WTC11 (cell line): Measurements from ENCODE around the gene TLCD1. TPM values are rescaled to one million over a fixed set of nuclear protein-coding genes. Genes with fewer than 3 reads are reported as not detected.

Source experiments
- ATAC-seq: fragments of 200-7000 bp; cut with Tn5 transposase; 2 replicates; pipeline ENCODE4 v1.10.0; 2021; ENCODE audit warnings: mild to moderate bottlenecking, moderate library complexity
- CTCF ChIA-PET: fragments of 300-600 bp; sonication (Branson Sonifier 250); formaldehyde crosslinking; loops from one replicate; lab custom pipeline; 2021; ENCODE audit warnings: antibody characterized with exemption; lab: Charles Lee
- POLR2A ChIA-PET: fragments of 350-600 bp; sonication (Branson Sonifier 250); formaldehyde crosslinking; loops from one replicate; lab custom pipeline; 2021; ENCODE audit warnings: antibody characterized with exemption; lab: Charles Lee
- DNase-seq: peaks from one replicate; pipeline ENCODE4 v3.0.0; 2021; ENCODE audit warnings: low spot score
- H3K27ac Mint-ChIP-seq: 2 replicates; pipeline ENCODE4 v1.8.0; 2021; ENCODE audit warnings: mixed read lengths
- H3K27me3 Mint-ChIP-seq: 2 replicates; pipeline ENCODE4 v1.8.0; 2021; ENCODE audit warnings: low read depth, mild to moderate bottlenecking, moderate library complexity, mixed read lengths
- H3K36me3 Mint-ChIP-seq: 2 replicates; pipeline ENCODE4 v1.8.0; 2021; ENCODE audit warnings: mixed read lengths
- H3K4me1 Mint-ChIP-seq: 2 replicates; pipeline ENCODE4 v1.8.0; 2022; ENCODE audit warnings: mixed read lengths
- H3K4me3 Mint-ChIP-seq: 2 replicates; pipeline ENCODE4 v1.8.0; 2021; ENCODE audit warnings: mild to moderate bottlenecking, moderate library complexity, mixed read lengths
- H3K9me3 Mint-ChIP-seq: 2 replicates; pipeline ENCODE4 v1.8.0; 2021; ENCODE audit warnings: mixed read lengths
- AFF4 ChIP-seq: sonication (generic); formaldehyde crosslinking; IDR thresholded peaks from 2 replicates; pipeline ENCODE4 v1.8.1; 2023; ENCODE audit warnings: mild to moderate bottlenecking, missing genetic modification reagents, borderline replicate concordance
- ARID4B ChIP-seq: sonication (generic); formaldehyde crosslinking; IDR thresholded peaks from 2 replicates; pipeline ENCODE4 v1.8.0; 2023; ENCODE audit warnings: missing genetic modification reagents, mild to moderate bottlenecking, borderline replicate concordance
- ATF2 ChIP-seq: sonication (generic); formaldehyde crosslinking; IDR thresholded peaks from 2 replicates; pipeline ENCODE4 v1.8.1; 2022; ENCODE audit warnings: low read depth, missing genetic modification reagents, borderline replicate concordance
- E2F5 ChIP-seq: sonication (generic); formaldehyde crosslinking; IDR thresholded peaks from 2 replicates; pipeline ENCODE4 v1.8.1; 2022; ENCODE audit warnings: mild to moderate bottlenecking, moderate library complexity, missing genetic modification reagents
- FOXJ3 ChIP-seq: sonication (generic); formaldehyde crosslinking; IDR thresholded peaks from 2 replicates; pipeline ENCODE4 v1.9.0; 2021; ENCODE audit warnings: missing genetic modification reagents, mild to moderate bottlenecking, borderline replicate concordance
- GRHL2 ChIP-seq: fragments of 250-450 bp; sonication (Bioruptor Pico); IDR thresholded peaks from 2 replicates; pipeline ENCODE4 v1.8.0; 2022; ENCODE audit warnings: mild to moderate bottlenecking, moderate library complexity; ENCODE audit not compliant: insufficient replicate concordance, severe bottlenecking
- MAX ChIP-seq: sonication (generic); formaldehyde crosslinking; IDR thresholded peaks from 2 replicates; pipeline ENCODE4 v1.8.0; 2022; ENCODE audit warnings: mild to moderate bottlenecking, missing genetic modification reagents
- NFYB ChIP-seq: sonication (generic); formaldehyde crosslinking; conservative IDR thresholded peaks from 2 replicates; pipeline ENCODE4 v1.8.0; 2022; ENCODE audit warnings: low read depth, missing genetic modification reagents
- NR3C1 ChIP-seq: sonication (generic); formaldehyde crosslinking; conservative IDR thresholded peaks from 2 replicates; pipeline ENCODE4 v1.8.1; 2023; ENCODE audit warnings: low read depth, mild to moderate bottlenecking, missing genetic modification reagents
- PRRX2 ChIP-seq: fragments of 250-450 bp; sonication (Bioruptor Pico); IDR thresholded peaks from 2 replicates; pipeline ENCODE4 v1.8.0; 2021; ENCODE audit warnings: mild to moderate bottlenecking
- RELA ChIP-seq: sonication (generic); formaldehyde crosslinking; IDR thresholded peaks from 2 replicates; pipeline ENCODE4 v1.8.1; 2022; ENCODE audit warnings: missing genetic modification reagents, mild to moderate bottlenecking, borderline replicate concordance
- RORB ChIP-seq: fragments of 250-450 bp; sonication (Bioruptor Pico); IDR thresholded peaks from 2 replicates; pipeline ENCODE4 v1.9.0; 2021; ENCODE audit warnings: mild to moderate bottlenecking
- SP1 ChIP-seq: sonication (generic); formaldehyde crosslinking; conservative IDR thresholded peaks from 2 replicates; pipeline ENCODE4 v1.8.1; 2022; ENCODE audit warnings: missing genetic modification reagents
- TCF7 ChIP-seq: sonication (generic); formaldehyde crosslinking; IDR thresholded peaks from 2 replicates; pipeline ENCODE4 v1.8.0; 2022; ENCODE audit warnings: mild to moderate bottlenecking, low read depth, missing genetic modification reagents, moderate library complexity
- TEAD4 ChIP-seq: sonication (generic); formaldehyde crosslinking; IDR thresholded peaks from 2 replicates; pipeline ENCODE4 v1.8.0; 2022; ENCODE audit warnings: mild to moderate bottlenecking, missing genetic modification reagents
- USF2 ChIP-seq: sonication (generic); formaldehyde crosslinking; IDR thresholded peaks from 2 replicates; pipeline ENCODE4 v1.8.1; 2023; ENCODE audit warnings: mild to moderate bottlenecking, missing genetic modification reagents, moderate library complexity
- ZNF219 ChIP-seq: sonication (generic); formaldehyde crosslinking; IDR thresholded peaks from 2 replicates; pipeline ENCODE4 v1.8.0; 2023; ENCODE audit warnings: missing genetic modification reagents, mild to moderate bottlenecking, borderline replicate concordance
- ZNF232 ChIP-seq: sonication (generic); formaldehyde crosslinking; IDR thresholded peaks from 2 replicates; pipeline ENCODE4 v1.8.0; 2022; ENCODE audit warnings: mild to moderate bottlenecking, missing genetic modification reagents
- ZNF281 ChIP-seq: sonication (generic); formaldehyde crosslinking; IDR thresholded peaks from 2 replicates; pipeline ENCODE4 v1.8.0; 2023; ENCODE audit warnings: mild to moderate bottlenecking, missing genetic modification reagents
- total RNA-seq: library from RNA; stranded (reverse); gene quantifications from 3 replicates; pipeline ENCODE4 v1.2.3, GENCODE V29; 2021

Gene TLCD1
- total RNA-seq, 1 experiment from 2014 or later: 36.0 TPM

- Mint-ChIP-seq H3K27me3 (no peaks in the 10 kb centered on the region), H3K36me3 (peaks cover 81% of the 10 kb centered on the region), H3K4me1 (no peaks in the 10 kb centered on the region), H3K27ac (no peak overlapping the region; the same call in 1 of the 2 replicates), H3K4me3 (no peak overlapping the region), H3K9me3 (no peaks in the 10 kb centered on the region)
- TF ChIP-seq AFF4 (CRISPR knock-in tag): no peak
- ChIA-PET CTCF (no interaction called here), POLR2A (no interaction called here)
- no peak for ATAC-seq
- no peak for DNase-seq
Observed at GRCh38 chr17:28693869-28694268, 32.2 kb downstream of the TLCD1 start.

GRCh38 chr17:28689011-28689410, 37.0 kb downstream of the TLCD1 start:
- no peaks in the 10 kb centered on the region for H3K27me3 Mint-ChIP-seq
- H3K36me3 Mint-ChIP-seq: peaks cover 89% of the 10 kb centered on the region
- no peaks in the 10 kb centered on the region for H3K9me3 Mint-ChIP-seq
- H3K4me3 Mint-ChIP-seq: no peak overlapping the region
- H3K27ac Mint-ChIP-seq: no peak overlapping the region
- CTCF ChIA-PET: no interaction called here
- no peak for ATAC-seq
- POLR2A ChIA-PET: no interaction called here
- no peaks in the 10 kb centered on the region for H3K4me1 Mint-ChIP-seq
- DNase-seq: no peak
- no peak for TF ChIP-seq ATF2 (CRISPR knock-in tag)
- no peak for TF ChIP-seq TCF7 (CRISPR knock-in tag)
- TF ChIP-seq TEAD4 (CRISPR knock-in tag): no peak
- no peak for TF ChIP-seq ZNF219 (CRISPR knock-in tag)
- TF ChIP-seq FOXJ3 (CRISPR knock-in tag): no peak
- no peak for TF ChIP-seq ARID4B (CRISPR knock-in tag)
- no peak for TF ChIP-seq RORB (CRISPR knock-in tag)
- no peak for TF ChIP-seq ZNF232
- TF ChIP-seq USF2 (CRISPR knock-in tag): no peak
- no peak for TF ChIP-seq SP1 (CRISPR knock-in tag)
- no peak for TF ChIP-seq E2F5 (CRISPR knock-in tag)
- TF ChIP-seq PRRX2 (CRISPR knock-in tag): no peak
- no peak for TF ChIP-seq ZNF281 (CRISPR knock-in tag)
- TF ChIP-seq RELA (CRISPR knock-in tag): no peak
- TF ChIP-seq GRHL2 (CRISPR knock-in tag): no peak
- TF ChIP-seq MAX (CRISPR knock-in tag): no peak
- no peak for TF ChIP-seq NFYB (CRISPR knock-in tag)
- TF ChIP-seq NR3C1: no peak
